SU-DHL-6 (cell line): ENCODE data around the gene GRIK5.

Source experiments
- H2AFZ ChIP-seq: fragments of 200-600 bp; sonication (generic); 2 replicates; pipeline ENCODE4 v1.6.1; 2014; ENCODE audit warnings: low read depth, mild to moderate bottlenecking, moderate library complexity, mixed read lengths, antibody characterized with exemption, low read length; ENCODE audit not compliant: severe bottlenecking
- H3F3A ChIP-seq: fragments of 200-600 bp; shearing (Covaris generic); 2 replicates; pipeline ENCODE4 v1.6.0; 2016; ENCODE audit warnings: antibody characterized with exemption, mild to moderate bottlenecking; ENCODE audit not compliant: insufficient read depth
- H3K27ac ChIP-seq: fragments of 200-600 bp; sonication (generic); 2 replicates; pipeline ENCODE4 v1.5.1; 2016; ENCODE audit warnings: low read depth, mild to moderate bottlenecking, low read length, moderate library complexity, mixed read lengths
- H3K27me3 ChIP-seq: fragments of 200-600 bp; sonication (generic), shearing (Covaris generic); 2 replicates; pipeline ENCODE4 v1.6.0; 2014; ENCODE audit warnings: mild to moderate bottlenecking, low read length
- H3K36me3 ChIP-seq: fragments of 200-600 bp; sonication (generic); 2 replicates; pipeline ENCODE4 v1.6.1; 2014; ENCODE audit warnings: mild to moderate bottlenecking, low read length, mixed read lengths
- H3K4me2 ChIP-seq: fragments of 300-600, 200-600 bp; shearing (Covaris generic), sonication (generic); 2 replicates; pipeline ENCODE4 v1.6.0; 2014; ENCODE audit warnings: low read length, low read depth, mild to moderate bottlenecking; ENCODE audit not compliant: poor library complexity, severe bottlenecking
- H3K4me3 ChIP-seq: fragments of 200-600 bp; sonication (generic); 2 replicates; pipeline ENCODE4 v1.5.1; 2014; ENCODE audit warnings: antibody characterized with exemption, low read length, mild to moderate bottlenecking, mixed read lengths; ENCODE audit not compliant: insufficient read depth, poor library complexity, severe bottlenecking
- H3K79me2 ChIP-seq: fragments of 200-600 bp; sonication (generic); 2 replicates; pipeline ENCODE4 v1.6.1; 2014; ENCODE audit warnings: mild to moderate bottlenecking, low read length, moderate library complexity; ENCODE audit not compliant: insufficient read depth
- H3K9ac ChIP-seq: fragments of 200-600 bp; sonication (generic); 2 replicates; pipeline ENCODE4 v1.7.0; 2014; ENCODE audit warnings: mild to moderate bottlenecking, low read length
- H3K9me2 ChIP-seq: fragments of 200-600 bp; sonication (generic); replicated peaks from 2 replicates; pipeline ENCODE4 v1.6.1; 2014; ENCODE audit warnings: low read length; ENCODE audit not compliant: insufficient read depth
- H3K9me3 ChIP-seq: fragments of 200-600 bp; sonication (generic); 2 replicates; pipeline ENCODE4 v1.6.1; 2014; ENCODE audit warnings: low read length, mixed read lengths; ENCODE audit not compliant: insufficient read depth
- H4K20me1 ChIP-seq: fragments of 200-600 bp; sonication (generic); 2 replicates; pipeline ENCODE4 v1.6.1; 2014; ENCODE audit warnings: low read depth, mild to moderate bottlenecking, antibody characterized with exemption, low read length, moderate library complexity, mixed read lengths
- CTCF ChIP-seq: fragments of 200-600 bp; sonication (generic); IDR thresholded peaks from one replicate; pipeline ENCODE4 v1.5.1; 2017; ENCODE audit warnings: antibody characterized with exemption, mild to moderate bottlenecking, low read length, moderate library complexity; ENCODE audit not compliant: insufficient read depth, poor library complexity, severe bottlenecking
- EZH2phosphoT487 ChIP-seq: fragments of 200-600 bp; sonication (generic), shearing (Covaris generic); conservative IDR thresholded peaks from 2 replicates; pipeline ENCODE4 v1.6.1; 2018; ENCODE audit warnings: mild to moderate bottlenecking, antibody characterized with exemption, low read length, moderate library complexity, mixed read lengths

GRIK5 gene

GRCh38 chr19:41997121-41997850 lies 72.7 kb downstream of the GRIK5 start:
- peak overlapping the region; percentile 13 for H3K4me2 ChIP-seq

GRCh38 chr19:41995959-41996797 lies 73.8 kb downstream of the GRIK5 start:
- Histone ChIP-seq H3K4me3 (no peak overlapping the region), H3K4me2 (no peak overlapping the region), H3K9me3 (no peaks in the 10 kb centered on the region), H3F3A (no peaks in the 10 kb centered on the region), H3K9me2 (no peaks in the 10 kb centered on the region), H3K27me3 (no peaks in the 10 kb centered on the region), H3K79me2 (peaks cover 3% of the 10 kb centered on the region; the same call in 1 of the 2 replicates), H3K27ac (no peak overlapping the region), H3K36me3 (no peaks in the 10 kb centered on the region), H4K20me1 (no peaks in the 10 kb centered on the region), H2AFZ (no peak overlapping the region), H3K9ac (no peak overlapping the region)
- no peak for TF ChIP-seq CTCF

More at GRCh38 chr19:41997121-41997850, 72.7 kb downstream of the GRIK5 start:
- TF ChIP-seq EZH2phosphoT487, result no peak
- no peaks in the 10 kb centered on the region for H3F3A ChIP-seq
- no peaks in the 10 kb centered on the region for H3K9me2 ChIP-seq
- H2AFZ ChIP-seq, result no peak overlapping the region
- H3K9ac ChIP-seq, result no peak overlapping the region
- H3K36me3 ChIP-seq, result no peaks in the 10 kb centered on the region
- H3K27ac ChIP-seq, result no peak overlapping the region
- H4K20me1 ChIP-seq, result no peaks in the 10 kb centered on the region
- no peaks in the 10 kb centered on the region for H3K27me3 ChIP-seq
- H3K79me2 ChIP-seq, result peaks cover 3% of the 10 kb centered on the region; the same call in 1 of the 2 replicates
- H3K9me3 ChIP-seq, result no peaks in the 10 kb centered on the region
- H3K4me3 ChIP-seq, result no peak overlapping the region

- H2AFZ ChIP-seq, result no peak overlapping the region
These were observed 74.7 kb downstream of the GRIK5 start for GRCh38 chr19:41994994-41995958.

More at GRCh38 chr19:41994994-41995958, 74.7 kb downstream of the GRIK5 start:
- H3K36me3 ChIP-seq, result no peaks in the 10 kb centered on the region
- no peak overlapping the region for H3K9ac ChIP-seq
- H3K79me2 ChIP-seq, result peaks cover 3% of the 10 kb centered on the region; the same call in 1 of the 2 replicates
- TF ChIP-seq CTCF, result no peak
- no peak overlapping the region for H3K4me2 ChIP-seq
- H3K9me3 ChIP-seq, result no peaks in the 10 kb centered on the region
- no peaks in the 10 kb centered on the region for H3K9me2 ChIP-seq
- no peak overlapping the region for H3K4me3 ChIP-seq
- no peaks in the 10 kb centered on the region for H3K27me3 ChIP-seq
- H3K27ac ChIP-seq, result no peak overlapping the region
- H4K20me1 ChIP-seq, result no peaks in the 10 kb centered on the region
- H3F3A ChIP-seq, result no peaks in the 10 kb centered on the region
